Measurements from ENCODE around the gene SLC35F4. TPM values are rescaled to one million over a fixed set of nuclear protein-coding genes. Genes with fewer than 3 reads are reported as not detected.

Gene SLC35F4
- total RNA-seq, 4 donors from 2014 or later, result 1.5 to 4.0 (median 1.6) TPM

GRCh38 chr14:57739516-57739915, 126.4 kb downstream of the SLC35F4 start:
- intact Hi-C loops (cut with DNase I), result no loop called here
- H3K4me3 ChIP-seq (replicated peaks in 1 of 3), result no peak overlapping the region
- WGBS, 2 donors, result 76 to 81% methylated on average over 2 of the region's 2 CpGs

GRCh38 chr14:57737598-57737997, 128.3 kb downstream of the SLC35F4 start:
- Histone ChIP-seq H3K9me3 (no peaks in the 10 kb centered on the region), H3K27me3 (no peaks in the 10 kb centered on the region), H3K4me1 (peaks cover 0 to 8% of the 10 kb centered on the region in 2 donors), H3K4me3 (replicated peaks in 1 of 3) (no peak overlapping the region), H3K36me3 (no peaks in the 10 kb centered on the region), H3K27ac (no peak overlapping the region)
- WGBS, 2 donors, result 75% methylated on average over 3 of the region's 3 CpGs
- DNase-seq, result no peak
- intact Hi-C loops (cut with DNase I), result no loop called here
- TF ChIP-seq CTCF (IDR thresholded peaks at IDR 0.05), result no peak
- TF ChIP-seq POLR2A (IDR thresholded peaks at IDR 0.05), result no peak

More at GRCh38 chr14:57739516-57739915, 126.4 kb downstream of the SLC35F4 start:
- Histone ChIP-seq H3K27me3 (no peaks in the 10 kb centered on the region), H3K9me3 (no peaks in the 10 kb centered on the region), H3K4me1 (peaks cover 0 to 4% of the 10 kb centered on the region in 2 donors), H3K36me3 (no peaks in the 10 kb centered on the region), H3K27ac (no peak overlapping the region)
- DNase-seq, result no peak
- TF ChIP-seq CTCF (IDR thresholded peaks at IDR 0.05), result no peak
- TF ChIP-seq POLR2A (IDR thresholded peaks at IDR 0.05), result no peak

GRCh38 chr14:57736391-57736790, 129.5 kb downstream of the SLC35F4 start:
- WGBS, 2 donors, result 53 to 65% methylated on average over 4 of the region's 4 CpGs
- peak; percentile 77 to 79 for DNase-seq
- Histone ChIP-seq H3K4me1 (peaks cover 0 to 9% of the 10 kb centered on the region in 2 donors), H3K4me3 (replicated peaks in 1 of 3) (no peak overlapping the region), H3K27me3 (no peaks in the 10 kb centered on the region), H3K27ac (no peak overlapping the region), H3K9me3 (no peaks in the 10 kb centered on the region), H3K36me3 (no peaks in the 10 kb centered on the region)
- TF ChIP-seq POLR2A (IDR thresholded peaks at IDR 0.05) (no peak), CTCF (IDR thresholded peaks at IDR 0.05) (no peak)
- intact Hi-C loops (cut with DNase I), result no loop called here

GRCh38 chr14:57735276-57735675, 130.6 kb downstream of the SLC35F4 start:
- Histone ChIP-seq H3K27me3 (no peaks in the 10 kb centered on the region), H3K36me3 (no peaks in the 10 kb centered on the region), H3K4me1 (peaks cover 0 to 9% of the 10 kb centered on the region in 2 donors), H3K27ac (no peak overlapping the region), H3K4me3 (replicated peaks in 1 of 3) (no peak overlapping the region), H3K9me3 (no peaks in the 10 kb centered on the region)
- no peak for TF ChIP-seq CTCF (IDR thresholded peaks at IDR 0.05)
- no peak for TF ChIP-seq POLR2A (IDR thresholded peaks at IDR 0.05)
- WGBS, 2 donors, result 94 to 95% methylated on average over 1 of the region's 1 CpG
- no peak for DNase-seq
- intact Hi-C loops (cut with DNase I), result no loop called here

- WGBS, 2 donors, result 39 to 42% methylated on average over 3 of the region's 3 CpGs
- Histone ChIP-seq H3K4me1 (peaks cover 0 to 15% of the 10 kb centered on the region in 2 donors), H3K9me3 (no peaks in the 10 kb centered on the region), H3K27ac (no peak overlapping the region), H3K36me3 (no peaks in the 10 kb centered on the region), H3K27me3 (no peaks in the 10 kb centered on the region), H3K4me3 (replicated peaks in 1 of 3) (no peak overlapping the region)
- TF ChIP-seq CTCF (IDR thresholded peaks at IDR 0.05) (no peak), POLR2A (IDR thresholded peaks at IDR 0.05) (no peak)
- intact Hi-C loops (cut with DNase I), result no loop called here
- peak in 1 of 2 donors; percentile 9 for DNase-seq
Observed at GRCh38 chr14:57732463-57733285, 133.2 kb downstream of the SLC35F4 start.

All from thyroid gland (tissue), 4 donors.